Lower leg skin (tissue), 4 donors: ENCODE results near the gene IP6K2. TPM values are rescaled to one million over a fixed set of nuclear protein-coding genes. Genes with fewer than 3 reads are reported as not detected.

ENCODE experiments used
- DNase-seq, 2 donors: peaks; one replicate each; pipeline ENCODE4 v3.0.0-alpha.2; 2019; ENCODE audit warnings: low spot score in 2 of 2
- H3K4me3 ChIP-seq: fragments of 200-600 bp; sonication (generic); 2 replicates; pipeline ENCODE4 v1.5.1; 2017; ENCODE audit warnings: mild to moderate bottlenecking, low read depth; ENCODE audit not compliant: poor library complexity, severe bottlenecking
- POLR2A ChIP-seq, 2 donors: fragments of 450-650 bp; IDR thresholded peaks; one replicate each; pipeline ENCODE4 v1.6.1; 2016 to 2017; ENCODE audit warnings: antibody characterized with exemption in 2 of 2, mild to moderate bottlenecking in 1 of 2, moderate library complexity in 1 of 2
- WGBS, 2 donors: methylation state at CpG; one replicate each; pipeline ENCODE4 v1.1.5; 2018; 5-methylcytosine and 5-hydroxymethylcytosine counted together
- intact Hi-C: fragments of 100-400 bp; cut with DNase I; formaldehyde crosslinking; loops from one replicate; pipeline ENCODE4 v1.15.0; 2023; ENCODE audit warnings: low total_unique reads
- total RNA-seq, 4 donors: library from RNA; depleted of rRNA; stranded (reverse); fragments of >200 nt; gene quantifications; one replicate each; pipeline ENCODE4 v1.1.0, GENCODE V29; 2016
- TF ChIP-seq, protein P1 (sequence below), 3 donors: fragments of 450-650 bp; IDR thresholded peaks; one replicate each; pipeline ENCODE4 v1.5.1; 2016; ENCODE audit warnings: antibody characterized with exemption in 3 of 3, mild to moderate bottlenecking in 3 of 3, moderate library complexity in 2 of 3

IP6K2 gene
- total RNA-seq, 4 donors from 2014 or later = 142 to 304 (median 187) TPM

DNA sequence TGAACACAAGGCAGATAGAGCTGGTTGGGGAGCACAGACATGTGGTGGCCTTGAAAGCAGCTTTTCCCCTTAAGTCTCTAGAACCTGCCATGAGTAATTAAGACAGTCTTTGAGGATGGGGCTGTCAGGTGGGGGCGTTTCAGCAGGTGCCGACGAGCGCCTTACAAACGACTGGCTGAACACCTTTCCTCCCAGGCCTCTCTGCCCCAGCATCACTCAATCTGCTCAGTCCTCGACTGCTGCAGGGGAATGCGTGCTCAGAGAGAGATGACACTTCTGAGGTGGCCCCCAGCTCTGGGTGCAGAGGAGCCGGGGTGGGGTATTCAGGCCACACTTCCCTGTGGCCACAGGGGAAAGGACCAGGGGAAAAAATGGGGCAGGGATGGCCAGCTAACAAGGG, 23.2 kb downstream of the IP6K2 start:
- intact Hi-C loops = no loop called here
- DNase-seq = no peak
- 81% methylated on average over 8 of the region's 8 CpGs for WGBS, 2 donors
- TF ChIP-seq, protein P1, sequence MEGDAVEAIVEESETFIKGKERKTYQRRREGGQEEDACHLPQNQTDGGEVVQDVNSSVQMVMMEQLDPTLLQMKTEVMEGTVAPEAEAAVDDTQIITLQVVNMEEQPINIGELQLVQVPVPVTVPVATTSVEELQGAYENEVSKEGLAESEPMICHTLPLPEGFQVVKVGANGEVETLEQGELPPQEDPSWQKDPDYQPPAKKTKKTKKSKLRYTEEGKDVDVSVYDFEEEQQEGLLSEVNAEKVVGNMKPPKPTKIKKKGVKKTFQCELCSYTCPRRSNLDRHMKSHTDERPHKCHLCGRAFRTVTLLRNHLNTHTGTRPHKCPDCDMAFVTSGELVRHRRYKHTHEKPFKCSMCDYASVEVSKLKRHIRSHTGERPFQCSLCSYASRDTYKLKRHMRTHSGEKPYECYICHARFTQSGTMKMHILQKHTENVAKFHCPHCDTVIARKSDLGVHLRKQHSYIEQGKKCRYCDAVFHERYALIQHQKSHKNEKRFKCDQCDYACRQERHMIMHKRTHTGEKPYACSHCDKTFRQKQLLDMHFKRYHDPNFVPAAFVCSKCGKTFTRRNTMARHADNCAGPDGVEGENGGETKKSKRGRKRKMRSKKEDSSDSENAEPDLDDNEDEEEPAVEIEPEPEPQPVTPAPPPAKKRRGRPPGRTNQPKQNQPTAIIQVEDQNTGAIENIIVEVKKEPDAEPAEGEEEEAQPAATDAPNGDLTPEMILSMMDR (IDR thresholded peaks at IDR 0.05) = no peak
- TF ChIP-seq POLR2A (IDR thresholded peaks at IDR 0.05) = no peak
- no peak overlapping the region for H3K4me3 ChIP-seq

DNA sequence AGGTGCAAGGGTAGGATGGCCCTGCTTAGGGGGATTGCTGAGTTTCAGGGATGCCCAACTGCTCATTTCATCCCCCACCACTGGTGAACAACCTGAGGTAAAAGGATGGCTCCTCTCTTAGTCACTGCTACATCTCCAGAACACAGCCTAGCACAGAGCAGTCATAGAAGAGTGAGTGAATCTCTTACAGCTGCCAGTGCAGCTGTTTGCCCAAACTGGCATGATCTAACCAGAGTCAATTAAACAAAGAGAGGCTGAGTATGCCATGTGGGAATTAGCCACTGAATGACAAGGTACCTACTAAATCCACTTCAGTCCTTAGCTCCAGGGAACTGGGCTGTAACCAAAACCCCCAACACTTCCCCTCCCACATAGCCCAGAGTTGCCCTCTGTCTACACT, 24.5 kb downstream of the IP6K2 start:
- no peak for DNase-seq
- H3K4me3 ChIP-seq = no peak overlapping the region
- intact Hi-C loops = no loop called here
- no peak for TF ChIP-seq POLR2A (IDR thresholded peaks at IDR 0.05)
- TF ChIP-seq, protein P1 (IDR thresholded peaks at IDR 0.05) = no peak

DNA sequence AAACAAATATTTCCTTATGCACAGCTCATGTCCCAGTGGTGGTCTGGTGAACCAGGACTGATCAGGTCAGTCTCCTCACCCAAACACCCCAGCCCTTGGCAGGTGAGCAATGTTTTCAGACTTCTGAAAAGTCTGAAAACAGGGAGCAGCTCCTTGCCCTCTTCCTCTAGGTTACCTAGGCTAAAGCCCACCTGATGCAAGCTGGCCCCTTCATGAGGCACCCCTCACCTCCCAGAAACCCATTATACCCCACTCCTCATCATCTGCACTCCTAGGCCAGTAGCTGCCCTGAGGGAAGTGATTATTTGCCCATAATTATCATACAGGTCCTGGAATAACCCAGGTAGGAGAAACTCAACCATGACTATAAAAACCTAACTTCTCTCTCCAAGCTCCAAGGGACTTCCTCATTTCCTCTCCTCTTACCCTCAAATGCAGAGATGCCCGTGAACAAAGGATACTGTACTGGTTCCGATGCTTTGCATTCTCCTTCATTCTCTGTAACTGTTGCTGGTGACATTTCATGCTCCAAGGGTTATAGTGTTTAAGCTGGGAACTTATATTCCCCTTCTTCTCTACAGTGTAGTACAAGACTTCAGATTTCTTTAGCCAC, 26.1 kb downstream of the IP6K2 start:
- intact Hi-C loops = no loop called here
- no peak for DNase-seq
- no peak overlapping the region for H3K4me3 ChIP-seq
- TF ChIP-seq, protein P1 (IDR thresholded peaks at IDR 0.05) = no peak
- no peak for TF ChIP-seq POLR2A (IDR thresholded peaks at IDR 0.05)
- 90 to 97% methylated on average over 2 of the region's 2 CpGs for WGBS, 2 donors

DNA sequence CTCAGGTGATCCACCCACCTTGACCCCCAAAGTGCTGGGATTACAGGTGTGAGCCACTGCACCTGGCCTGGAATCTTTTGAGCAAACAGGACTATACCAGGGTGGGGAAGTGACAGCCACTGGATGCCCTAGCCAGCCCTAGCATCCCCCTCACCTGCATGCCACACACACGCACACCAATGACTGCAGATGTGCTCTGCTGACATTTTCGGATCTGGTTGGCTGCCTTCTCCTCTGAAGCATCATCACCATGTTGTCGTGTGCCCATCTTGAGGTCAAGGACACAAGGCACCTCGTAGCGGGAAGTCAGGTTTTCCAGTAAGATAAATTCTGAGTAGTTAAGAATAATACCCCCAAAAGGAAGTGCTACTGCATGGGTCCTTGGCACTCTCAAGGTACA, 27.6 kb downstream of the IP6K2 start:
- 75 to 93% methylated on average over 5 of the region's 5 CpGs for WGBS, 2 donors
- H3K4me3 ChIP-seq = no peak overlapping the region
- TF ChIP-seq, protein P1 (IDR thresholded peaks at IDR 0.05) = no peak
- TF ChIP-seq POLR2A (IDR thresholded peaks at IDR 0.05) = no peak
- DNase-seq = no peak
- intact Hi-C loops = no loop called here

DNA sequence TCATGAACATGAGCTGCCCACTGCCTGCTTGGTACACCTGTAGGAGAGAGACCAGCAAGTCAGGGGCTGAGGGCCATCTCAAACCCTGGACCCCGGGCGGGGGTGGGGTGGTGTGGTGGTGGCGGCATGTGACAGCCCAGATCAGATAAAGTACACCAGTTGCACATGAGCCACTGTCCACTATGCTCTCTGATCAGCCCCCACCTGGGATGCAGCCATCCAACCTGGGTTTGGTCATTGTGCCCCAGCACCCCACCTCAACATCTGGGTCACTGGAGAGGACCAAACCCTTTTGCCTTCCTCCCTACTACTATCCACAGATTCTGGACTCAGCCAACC, 28.3 kb downstream of the IP6K2 start:
- TF ChIP-seq POLR2A (IDR thresholded peaks at IDR 0.05) = no peak
- TF ChIP-seq, protein P1 (IDR thresholded peaks at IDR 0.05) = no peak
- H3K4me3 ChIP-seq = no peak overlapping the region
- intact Hi-C loops = no loop called here
- no peak for DNase-seq
- 94 to 97% methylated on average over 3 of the region's 3 CpGs for WGBS, 2 donors

DNA sequence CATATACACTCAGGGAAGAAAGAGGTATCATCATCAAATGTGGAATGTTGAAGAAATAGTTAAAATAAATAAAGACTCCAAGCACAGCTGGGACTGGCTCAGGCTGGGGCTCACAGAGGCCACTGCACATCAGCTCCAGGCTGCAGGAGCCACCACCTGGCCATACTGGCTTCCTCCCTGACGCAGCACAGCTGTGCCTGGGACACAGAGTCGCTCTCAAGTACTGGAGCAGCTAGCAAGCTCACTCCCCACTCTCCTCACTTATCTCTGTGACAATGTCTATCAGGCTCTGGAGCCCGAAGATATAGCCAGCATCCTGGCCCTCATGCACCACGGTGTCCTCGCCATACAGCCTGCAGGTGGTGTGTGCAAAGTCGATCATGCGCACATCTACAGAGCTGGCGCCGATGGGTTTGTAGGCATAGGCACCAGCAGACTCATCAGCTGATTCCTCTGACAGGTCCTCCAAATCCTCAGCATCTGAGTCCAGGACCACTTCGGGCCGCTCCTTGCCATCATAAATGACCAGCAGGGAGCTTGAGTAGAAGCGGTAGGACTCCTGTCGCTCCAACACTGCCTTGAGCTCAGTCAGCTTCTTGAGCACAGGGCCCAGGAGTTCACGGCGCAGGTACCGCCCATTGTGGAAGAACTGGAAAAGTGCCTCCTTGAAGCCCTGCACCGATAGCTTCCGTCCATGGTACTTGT, 28.8 kb downstream of the IP6K2 start:
- no peak for TF ChIP-seq POLR2A (IDR thresholded peaks at IDR 0.05)
- TF ChIP-seq, protein P1 (IDR thresholded peaks at IDR 0.05) = no peak
- 83 to 87% methylated on average over 18 of the region's 18 CpGs for WGBS, 2 donors
- DNase-seq = no peak
- no peak overlapping the region for H3K4me3 ChIP-seq
- intact Hi-C loops = no loop called here
